HG03460 (cell line): ENCODE data around the gene LCE2D.
"Not testable (repeated sequence)": the region's sequence is repeated elsewhere in the genome, so short reads cannot be mapped to it uniquely, and the experiment has no call there.

Experiments
- ATAC-seq: cut with Tn5 transposase; IDR thresholded peaks from one replicate; pipeline ENCODE4 v1.9.1; 2021; ENCODE audit not compliant: unreplicated experiment

LCE2D gene

GRCh38 chr1:152663098-152663497 is at the start of gene LCE2D:
TSS of gene LCE2D (plus strand) at chr1:152663380. CDS start at chr1:152664106, 726 bp downstream.
- ATAC-seq: no peak

GRCh38 chr1:152613511-152613910 is 49.7 kb upstream of the LCE2D start, which contains the start of gene LCE3B:
TSS of gene LCE3B (plus strand) at chr1:152613811. CDS start at chr1:152613811, 0 bp downstream.
- ATAC-seq: no peak

DNA sequence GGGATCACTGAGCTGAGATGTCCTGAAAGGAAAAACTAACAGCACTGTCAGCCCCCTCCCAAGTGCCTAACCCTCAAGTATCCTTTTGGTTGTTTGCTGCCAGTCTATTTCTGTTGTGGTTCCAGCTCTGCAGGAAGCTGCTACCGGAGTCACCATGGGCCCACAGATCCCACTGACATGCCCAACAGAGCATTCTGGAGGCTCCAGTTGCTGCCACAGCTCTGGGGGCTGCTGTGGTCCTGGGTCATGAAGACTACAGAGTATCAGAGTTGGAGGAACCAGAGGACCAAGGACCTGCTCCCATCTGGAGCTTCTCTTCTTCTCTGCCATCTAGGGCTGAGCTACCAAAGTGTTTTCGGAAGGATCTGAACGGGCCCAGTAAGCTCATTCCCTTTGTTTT is 41.2 kb upstream of the LCE2D start:
- ATAC-seq: no peak

DNA sequence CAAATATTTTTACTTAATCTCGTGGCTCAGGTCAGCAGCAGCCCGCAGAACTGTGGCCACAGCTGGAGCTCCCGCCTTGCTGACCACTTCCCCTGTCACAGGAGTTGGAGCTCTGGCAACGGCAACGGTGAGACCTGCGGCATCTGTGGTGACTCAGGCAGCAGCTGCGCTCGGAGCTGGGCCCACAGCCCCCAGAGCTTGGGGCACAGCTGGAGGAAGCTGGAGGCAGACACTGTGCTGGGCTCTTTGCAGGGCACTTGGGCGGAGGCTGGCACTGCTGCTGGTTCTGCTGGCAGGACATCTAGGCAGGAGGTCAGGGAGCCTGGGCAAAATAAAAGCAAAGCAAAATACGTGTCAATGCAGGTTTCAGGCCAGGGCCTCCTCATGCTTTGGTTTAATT is 40.4 kb upstream of the LCE2D start, which contains the start of gene LCE3A:
TSS of gene LCE3A (minus strand) at position 301 of the 400 bp plus-strand sequence. CDS start at position 301, 0 bp downstream.
- ATAC-seq: no peak

- no peak for ATAC-seq
Measured at GRCh38 chr1:152623203-152623844, 39.9 kb upstream of the LCE2D start.

DNA sequence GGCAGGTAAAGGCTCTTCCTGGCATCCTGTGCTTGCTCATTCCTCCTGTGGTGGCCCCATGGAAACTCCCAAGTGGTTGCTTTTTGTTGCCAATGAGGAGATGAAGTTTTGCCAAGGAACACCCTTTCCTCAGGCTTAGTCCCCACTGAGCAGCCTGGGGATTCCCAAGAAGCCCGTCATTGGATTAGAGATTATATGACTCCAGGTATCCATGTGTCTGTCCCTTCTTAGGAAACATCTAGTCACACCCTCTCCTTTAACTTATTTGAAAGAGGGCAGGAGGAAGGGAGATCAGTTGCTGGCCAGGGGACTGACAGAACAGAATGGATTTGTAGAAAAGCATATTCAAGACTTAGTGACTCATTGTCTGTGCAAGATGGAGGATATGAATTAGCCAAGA is 36.4 kb upstream of the LCE2D start:
- ATAC-seq: no peak

DNA sequence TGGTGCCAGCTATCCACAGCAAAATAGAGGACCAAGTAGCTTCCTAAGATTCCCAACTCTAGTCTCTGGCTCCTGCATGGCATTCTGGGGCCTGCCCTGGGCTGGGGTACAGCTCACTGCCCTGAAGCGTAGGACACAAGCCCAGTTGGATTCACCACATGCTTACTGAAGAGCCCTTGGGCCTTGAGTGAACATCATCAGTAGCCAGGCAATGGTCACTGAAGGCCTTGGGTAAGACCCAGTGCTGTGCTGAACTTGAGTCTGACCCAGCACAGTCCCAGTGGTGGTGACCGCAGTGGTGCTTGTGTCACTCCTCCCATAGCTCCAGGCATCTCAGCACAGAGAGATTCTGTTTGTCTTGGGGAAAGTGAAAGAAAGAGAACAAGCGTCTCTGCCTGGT is 32.6 kb upstream of the LCE2D start:
- no peak for ATAC-seq

GRCh38 chr1:152640351-152640750 is 22.8 kb upstream of the LCE2D start:
- no peak for ATAC-seq

- no peak for ATAC-seq
Measured at GRCh38 chr1:152643945-152644344, 19.2 kb upstream of the LCE2D start.

- ATAC-seq: no peak
Measured at GRCh38 chr1:152645146-152645545, 18.0 kb upstream of the LCE2D start.

GRCh38 chr1:152646656-152647055 is 16.5 kb upstream of the LCE2D start:
- no peak for ATAC-seq

DNA sequence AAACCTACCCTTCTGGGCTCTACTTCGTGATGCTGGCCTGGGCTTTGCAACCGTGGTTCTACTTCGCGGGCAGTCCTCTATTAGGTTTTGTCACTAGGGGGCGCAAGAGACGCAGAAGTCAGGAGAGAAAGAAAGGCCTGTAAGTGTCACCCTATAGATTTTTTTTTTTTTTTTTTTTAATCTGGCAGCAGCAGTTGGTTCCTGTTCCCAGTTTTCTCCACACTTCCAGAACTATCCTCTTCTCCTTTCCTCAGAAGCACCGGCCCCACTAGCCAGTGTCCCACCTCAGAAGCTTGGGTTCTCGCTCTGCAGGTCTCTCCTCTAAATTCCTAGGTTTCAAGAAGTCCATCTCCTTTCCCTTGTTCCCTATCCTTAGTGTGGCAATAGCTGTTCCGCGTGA is 9.1 kb upstream of the LCE2D start:
- no peak for ATAC-seq

GRCh38 chr1:152656459-152656858 is 6.7 kb upstream of the LCE2D start:
- no peak for ATAC-seq

- no peak for ATAC-seq
Measured at GRCh38 chr1:152657677-152658076, 5.5 kb upstream of the LCE2D start.

DNA sequence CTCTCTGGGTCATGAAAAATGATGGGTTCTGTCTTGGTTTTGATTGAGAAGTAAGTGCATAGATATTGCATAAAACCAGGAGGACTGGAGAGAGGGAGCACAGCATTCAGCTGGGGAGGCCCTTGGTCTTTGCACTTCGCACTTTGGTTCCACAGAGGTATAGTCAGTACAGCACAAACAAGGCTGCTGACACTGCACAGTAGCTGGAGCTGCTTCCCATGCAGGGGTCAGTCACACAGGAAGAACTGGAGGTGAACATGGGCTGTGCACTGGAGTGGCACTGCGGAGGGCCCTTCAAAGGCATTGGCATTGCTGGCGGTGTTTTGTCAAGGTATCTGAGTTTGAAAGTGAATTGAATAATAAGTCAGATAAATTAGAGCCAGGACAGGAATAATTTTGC is 4.5 kb upstream of the LCE2D start:
- ATAC-seq: no peak

GRCh38 chr1:152666171-152666570 is 3.0 kb downstream of the LCE2D start:
- ATAC-seq: not testable (repeated sequence)

DNA sequence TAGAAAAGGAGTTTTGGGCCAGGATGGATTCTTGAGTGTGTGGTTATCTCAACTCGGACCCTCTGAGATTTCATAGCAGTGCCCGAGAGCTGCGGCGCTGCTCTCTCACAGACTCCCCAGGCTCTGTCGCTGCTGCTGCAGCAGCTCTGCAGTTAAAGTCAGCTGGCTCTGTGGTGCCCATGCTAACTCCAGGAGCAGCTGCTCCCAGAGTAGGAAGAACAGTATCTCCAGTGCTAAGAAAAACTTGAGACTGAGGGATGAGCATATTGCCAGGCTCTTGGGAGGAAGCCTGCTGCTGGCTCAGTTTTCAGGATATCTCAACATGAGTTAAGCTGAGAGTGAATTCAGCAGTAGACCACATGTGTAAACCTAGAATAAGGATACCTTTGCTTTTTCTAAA is 4.5 kb downstream of the LCE2D start:
- no peak for ATAC-seq

GRCh38 chr1:152673016-152673415 is 9.8 kb downstream of the LCE2D start:
- no peak for ATAC-seq

GRCh38 chr1:152674983-152675382 is 11.8 kb downstream of the LCE2D start, which contains the start of gene LCE2C:
TSS of gene LCE2C (plus strand) at chr1:152675279. CDS start at chr1:152676016, 737 bp downstream.
- ATAC-seq: not testable (repeated sequence)

- no peak for ATAC-seq
Measured at GRCh38 chr1:152679459-152679858, 16.3 kb downstream of the LCE2D start.

DNA sequence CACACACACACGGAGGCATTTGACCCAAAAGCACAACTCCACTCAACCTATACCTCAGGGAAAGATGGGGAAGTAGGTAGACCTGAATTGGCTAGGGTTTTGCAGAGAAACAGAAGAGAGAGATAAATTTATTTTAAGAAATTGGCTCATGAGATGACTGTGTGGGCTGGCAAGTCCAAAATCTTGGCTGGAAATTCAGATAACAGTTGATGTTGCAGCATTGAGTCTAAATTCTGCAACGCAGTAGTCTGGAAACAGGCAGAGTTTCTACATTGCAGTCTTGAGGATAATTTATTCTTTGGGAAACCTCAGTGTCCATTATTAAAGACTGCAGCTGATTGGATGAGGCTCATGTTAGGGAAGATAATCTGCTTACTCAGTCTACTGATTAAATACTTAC is 18.4 kb downstream of the LCE2D start:
- no peak for ATAC-seq

DNA sequence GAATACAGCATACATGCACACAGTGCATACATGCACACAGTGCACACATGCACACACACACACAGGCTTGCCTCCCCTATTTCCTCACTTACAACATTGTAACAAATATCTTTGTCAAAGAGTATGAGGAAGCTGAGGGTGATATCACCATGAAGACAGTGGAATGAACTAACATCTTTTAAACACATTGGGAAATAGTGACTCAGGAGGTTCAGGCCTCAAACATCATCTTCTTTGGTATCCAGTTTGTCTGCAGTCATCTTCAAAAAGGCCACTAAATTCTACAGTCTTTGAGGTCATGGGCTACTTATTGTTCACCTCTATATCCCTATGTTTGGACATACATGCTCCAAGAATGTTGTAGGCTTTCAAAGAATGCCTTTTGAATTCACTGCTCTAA is 20.7 kb downstream of the LCE2D start:
- no peak for ATAC-seq

- ATAC-seq: not testable (repeated sequence)
Measured at GRCh38 chr1:152685823-152686222, 22.6 kb downstream of the LCE2D start, which contains the start of gene LCE2B. TSS of gene LCE2B (plus strand) at chr1:152686123. CDS start at chr1:152686844, 721 bp downstream.
